HepG2 (cell line): ENCODE results near the gene ZBTB20. TPM values are rescaled to one million over a fixed set of nuclear protein-coding genes. Genes with fewer than 3 reads are reported as not detected.

Experiments used
- ATAC-seq: fragments of 200-7000 bp; cut with Tn5 transposase; 3 replicates; pipeline ENCODE4 v1.9.1; 2020; ENCODE audit warnings: mild to moderate bottlenecking, moderate library complexity
- BruUV-seq: library from RNA; stranded (reverse); fragments of 400-500 nt; replicated peaks from 2 replicates; lab custom pipeline; 2021; lab: Mats Ljungman, UMichigan
- CTCF ChIA-PET: fragments of 300-600 bp; formaldehyde crosslinking; extraction: SDS; loops from one replicate; lab custom pipeline; 2021; ENCODE audit warnings: low total read pairs, inconsistent platforms, low intra/inter-chr PET ratio; lab: Yijun Ruan, JAX
- POLR2A ChIA-PET: fragments of 350-600 bp; sonication (Branson Sonifier 250); formaldehyde crosslinking; loops from one replicate; lab custom pipeline; 2020; ENCODE audit warnings: antibody characterized with exemption, inconsistent platforms; lab: Yijun Ruan, JAX
- DNase-seq: peaks from one replicate; pipeline ENCODE4 v3.0.0-alpha.2; 2015; ENCODE audit warnings: low spot score
- FAIRE-seq: peaks from 3 replicates; lab custom pipeline; 2011; peaks lifted over from hg19 to GRCh38; lab: Jason Lieb, UNC
- H2AFZ ChIP-seq: one replicate; pipeline ENCODE4 v1.6.1; 2011; ENCODE audit warnings: low read length, inconsistent platforms
- H3K27ac ChIP-seq: fragments of 300-600 bp; 3 replicates; pipeline ENCODE4 v1.8.0; 2011; ENCODE audit warnings: mixed run types, mild to moderate bottlenecking, mixed read lengths, low read length, inconsistent platforms; ENCODE audit not compliant: insufficient read depth; ENCODE audit errors: extremely low read length
- H3K27me3 ChIP-seq, 2 experiments: fragments of 200-600 bp in 1 of 2; 2 replicates in 1 of 2; 3 replicates in 1 of 2; pipeline versions ENCODE4 v1.6.0 to v1.8.0; 2011; ENCODE audit warnings: low read length in 2 of 2, mild to moderate bottlenecking in 2 of 2, moderate library complexity in 2 of 2, inconsistent platforms in 1 of 2; ENCODE audit not compliant: insufficient read depth in 2 of 2, control insufficient read depth in 1 of 2
- H3K36me3 ChIP-seq, 2 experiments: fragments of 200-600 bp in 1 of 2; replicated peaks in 1 of 2; 2 replicates in 1 of 2; 3 replicates in 1 of 2; pipeline versions ENCODE4 v1.5.1 to v1.8.0; 2011; ENCODE audit warnings: low read length in 2 of 2, inconsistent platforms in 1 of 2; ENCODE audit not compliant: insufficient read depth in 2 of 2, control insufficient read depth in 1 of 2
- H3K4me1 ChIP-seq: 2 replicates; pipeline ENCODE4 v1.5.1; 2012; ENCODE audit warnings: low read length, inconsistent platforms; ENCODE audit not compliant: insufficient read depth
- H3K4me2 ChIP-seq: 2 replicates; pipeline ENCODE4 v1.6.0; 2011; ENCODE audit warnings: low read depth, low read length, inconsistent platforms
- H3K4me3 ChIP-seq, 3 experiments: fragments of 200-600 bp in 1 of 3; sonication (generic), shearing (Covaris generic) in 1 of 3; replicated peaks in 1 of 3; 2 replicates each; pipeline ENCODE4 v1.5.1; 2011 to 2016; ENCODE audit warnings: low read length in 3 of 3, inconsistent platforms in 2 of 3, low read depth in 2 of 3, mild to moderate bottlenecking in 2 of 3, control low read depth in 1 of 3, mixed read lengths in 1 of 3; ENCODE audit not compliant: insufficient read depth in 1 of 3
- H3K79me2 ChIP-seq: one replicate; pipeline ENCODE4 v1.6.1; 2011; ENCODE audit warnings: low read length, inconsistent platforms; ENCODE audit not compliant: insufficient read depth
- H3K9ac ChIP-seq: 2 replicates; pipeline ENCODE4 v1.6.0; 2011; ENCODE audit warnings: mild to moderate bottlenecking, low read depth, low read length, inconsistent platforms; ENCODE audit not compliant: insufficient read depth
- H3K9me3 ChIP-seq: 2 replicates; pipeline ENCODE4 v1.5.1; 2012; ENCODE audit warnings: mild to moderate bottlenecking, low read length
- H4K20me1 ChIP-seq: 2 replicates; pipeline ENCODE4 v1.6.0; 2011; ENCODE audit warnings: inconsistent platforms, mild to moderate bottlenecking, low read length, moderate library complexity; ENCODE audit not compliant: insufficient read depth
- ARHGAP35 ChIP-seq: sonication (generic); formaldehyde crosslinking; IDR thresholded peaks from 2 replicates; pipeline ENCODE4 v1.9.0; 2022; ENCODE audit warnings: mild to moderate bottlenecking, inconsistent platforms, moderate library complexity, missing genetic modification reagents, borderline replicate concordance
- ATM ChIP-seq: fragments of 450-650 bp; IDR thresholded peaks from 2 replicates; pipeline ENCODE4 v1.7.1; 2017; ENCODE audit warnings: mild to moderate bottlenecking, borderline replicate concordance
- NAIF1 ChIP-seq: sonication (generic); formaldehyde crosslinking; IDR thresholded peaks from 2 replicates; pipeline ENCODE4 v1.5.0; 2020; ENCODE audit warnings: mild to moderate bottlenecking, missing genetic modification reagents, borderline replicate concordance
- RXRA ChIP-seq: sonication (generic); formaldehyde crosslinking; IDR thresholded peaks from 2 replicates; pipeline ENCODE4 v1.5.1; 2020; ENCODE audit warnings: missing genetic modification reagents
- ZNF430 ChIP-seq: sonication (generic); formaldehyde crosslinking; IDR thresholded peaks from 2 replicates; pipeline ENCODE4 v1.9.0; 2021; ENCODE audit warnings: mild to moderate bottlenecking, missing genetic modification reagents
- ZNF547 ChIP-seq: sonication (generic); formaldehyde crosslinking; IDR thresholded peaks from 2 replicates; pipeline ENCODE4 v1.5.1; 2020; ENCODE audit warnings: mild to moderate bottlenecking, missing genetic modification reagents
- ZNF576 ChIP-seq: sonication (generic); formaldehyde crosslinking; IDR thresholded peaks from 2 replicates; pipeline ENCODE4 v1.4.0; 2020; ENCODE audit warnings: mild to moderate bottlenecking, missing genetic modification reagents
- ZNF75D ChIP-seq: sonication (generic); formaldehyde crosslinking; IDR thresholded peaks from 2 replicates; pipeline ENCODE4 v1.8.1; 2023; ENCODE audit warnings: missing genetic modification reagents, mild to moderate bottlenecking, borderline replicate concordance
- WGBS: methylation state at CpG from one replicate; pipeline ENCODE4 v1.1.6; 2017; ENCODE audit warnings: low lambda C conversion rate; 5-methylcytosine and 5-hydroxymethylcytosine counted together
- in situ Hi-C: cut with HindIII; loops from 2 replicates; pipeline ENCODE4 v1.10.0; 2017; ENCODE audit warnings: low pct_unique_long_range_greater_than_20kb; ENCODE audit not compliant: extremely low pct_ligation_motif_present
- intact Hi-C: fragments of 100-400 bp; cut with micrococcal nuclease; formaldehyde crosslinking; loops from one replicate; pipeline ENCODE4 v1.10.0; 2022; ENCODE audit not compliant: unreplicated experiment
- polyA plus RNA-seq, 8 experiments: library from polyadenylated mRNA; depleted of rRNA in 3 of 8; stranded (reverse) in 7 of 8; unstranded in 1 of 8; fragments of >200 nt; fragmentation: Illumina TruSeq in 4 of 8; extraction: Trizol in 4 of 8; gene quantifications; 2 replicates each; pipeline versions ENCODE4 v1.2.1 to v1.2.3, GENCODE V29; 2011 to 2016; ENCODE audit warnings: low read depth in 4 of 8, missing spikeins in 1 of 8, mixed read lengths in 1 of 8; ENCODE audit not compliant: insufficient read depth in 1 of 8
- total RNA-seq, 5 experiments: library from RNA; depleted of rRNA; stranded (reverse); fragments of >200 nt; fragmentation: Illumina TruSeq; extraction: Trizol; gene quantifications; 2 replicates each; pipeline ENCODE4 v1.2.3, GENCODE V29; 2016; ENCODE audit warnings: low read depth in 1 of 5
- TF ChIP-seq, protein P1 (sequence below): sonication (generic); formaldehyde crosslinking; IDR thresholded peaks from 2 replicates; pipeline ENCODE4 v1.4.0; 2020; ENCODE audit warnings: missing genetic modification reagents

The ZBTB20 gene
- total and polyA plus RNA-seq, 2 of the 13 experiments (the other 11 are each of a cell fraction or from before 2014, with no cell fraction given): 1.9 to 8.8 TPM

DNA sequence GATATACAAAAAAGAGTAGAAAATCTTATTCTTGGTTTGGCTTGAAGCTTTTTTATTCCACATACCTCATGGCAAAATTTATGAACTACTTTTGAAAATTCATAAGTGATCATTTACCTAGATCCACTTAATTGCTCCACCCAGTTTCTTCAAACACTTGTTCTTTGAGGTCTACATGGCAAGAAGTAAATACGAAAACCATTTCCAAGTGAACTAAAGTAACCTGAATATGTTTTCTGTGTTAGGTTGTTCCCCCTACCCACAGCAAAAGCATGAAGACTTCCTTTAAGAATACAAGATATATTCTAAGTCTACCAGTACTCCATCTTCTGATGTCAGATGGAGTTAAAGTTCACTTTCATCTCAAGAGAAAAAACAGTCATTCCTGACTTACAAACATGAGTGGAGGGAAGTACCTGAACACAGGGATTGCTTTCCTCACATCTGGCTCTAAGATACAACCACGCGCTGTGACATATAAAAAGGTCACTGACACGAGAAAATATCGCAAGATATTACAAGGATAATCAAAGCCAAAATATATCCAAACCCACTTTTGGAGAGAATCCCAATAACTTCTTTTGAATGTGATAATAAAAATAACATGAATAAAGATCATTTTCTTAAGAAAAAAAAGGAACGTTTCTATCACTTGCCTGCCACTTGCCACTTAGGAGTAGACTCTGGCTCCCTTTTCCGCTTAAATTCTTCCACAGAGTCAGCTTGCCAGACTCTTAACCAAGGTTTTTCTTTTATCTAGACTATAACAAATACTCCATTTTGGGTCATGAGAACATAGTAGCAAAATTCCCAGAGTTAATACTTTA lies 428.8 kb downstream of the ZBTB20 start:
- CTCF ChIA-PET: no interaction called here
- ATAC-seq: peak; percentile 55; the same call in 2 of the 3 replicates

More for the DNA sequence above, 428.8 kb downstream of the ZBTB20 start:
- intact Hi-C loops: no loop called here
- no peak overlapping the region; a peak in 1 of 6 replicates for H3K4me3 ChIP-seq
- TF ChIP-seq, protein P1, sequence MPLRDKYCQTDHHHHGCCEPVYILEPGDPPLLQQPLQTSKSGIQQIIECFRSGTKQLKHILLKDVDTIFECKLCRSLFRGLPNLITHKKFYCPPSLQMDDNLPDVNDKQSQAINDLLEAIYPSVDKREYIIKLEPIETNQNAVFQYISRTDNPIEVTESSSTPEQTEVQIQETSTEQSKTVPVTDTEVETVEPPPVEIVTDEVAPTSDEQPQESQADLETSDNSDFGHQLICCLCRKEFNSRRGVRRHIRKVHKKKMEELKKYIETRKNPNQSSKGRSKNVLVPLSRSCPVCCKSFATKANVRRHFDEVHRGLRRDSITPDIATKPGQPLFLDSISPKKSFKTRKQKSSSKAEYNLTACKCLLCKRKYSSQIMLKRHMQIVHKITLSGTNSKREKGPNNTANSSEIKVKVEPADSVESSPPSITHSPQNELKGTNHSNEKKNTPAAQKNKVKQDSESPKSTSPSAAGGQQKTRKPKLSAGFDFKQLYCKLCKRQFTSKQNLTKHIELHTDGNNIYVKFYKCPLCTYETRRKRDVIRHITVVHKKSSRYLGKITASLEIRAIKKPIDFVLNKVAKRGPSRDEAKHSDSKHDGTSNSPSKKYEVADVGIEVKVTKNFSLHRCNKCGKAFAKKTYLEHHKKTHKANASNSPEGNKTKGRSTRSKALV: no peak
- TF ChIP-seq ATM (no peak), ARHGAP35 (CRISPR knock-in tag) (no peak), ZNF430 (no peak), ZNF547 (no peak), RXRA (no peak), ZNF75D (CRISPR knock-in tag) (no peak), ZNF576 (CRISPR knock-in tag) (no peak), NAIF1 (CRISPR knock-in tag) (no peak)
- no peak for DNase-seq
- FAIRE-seq: no peak
- H3K9ac ChIP-seq: no peak overlapping the region
- H3K36me3 ChIP-seq: no peaks in the 10 kb centered on the region
- no TSS peak for BruUV-seq
- H2AFZ ChIP-seq: no peak overlapping the region
- H4K20me1 ChIP-seq: no peaks in the 10 kb centered on the region
- no peaks in the 10 kb centered on the region for H3K79me2 ChIP-seq
- in situ Hi-C loops: no loop called here
- peak overlapping the region; percentile 65 for H3K4me2 ChIP-seq
- H3K27me3 ChIP-seq: no peaks in the 10 kb centered on the region
- H3K27ac ChIP-seq: peak overlapping the region; percentile 28
- peaks cover 56% of the 10 kb centered on the region for H3K4me1 ChIP-seq
- POLR2A ChIA-PET: interaction anchor here (0.8 kb wide), 1 partner anchor 11 kb away, joined by 3 read pairs; no protein-coding TSS in a partner anchor
- no peaks in the 10 kb centered on the region for H3K9me3 ChIP-seq
- WGBS: 85% methylated on average over 7 of the region's 7 CpGs
